PFSK-1 (cell line): ENCODE data around the gene COX7B2.

Experiments
- FOXP2 ChIP-seq: optimal IDR thresholded peaks from 2 replicates; pipeline ENCODE3; 2011; ENCODE audit warnings: borderline replicate concordance, control low read depth, inconsistent platforms; ENCODE audit not compliant: insufficient read depth; ENCODE audit errors: extremely low read length, extremely low read depth
- POLR2AphosphoS5 ChIP-seq: IDR thresholded peaks from 2 replicates; pipeline ENCODE4 v1.6.1; 2012; ENCODE audit warnings: low read depth, mild to moderate bottlenecking, control low read depth, low read length, moderate library complexity
- REST ChIP-seq, 2 experiments: IDR thresholded peaks; 2 replicates each; pipeline versions ENCODE4 v1.6.1 to v1.8.0; 2011 to 2012; ENCODE audit warnings: low read depth in 2 of 2, low read length in 2 of 2, control low read depth in 1 of 2, inconsistent platforms in 1 of 2, mild to moderate bottlenecking in 1 of 2, moderate library complexity in 1 of 2; ENCODE audit not compliant: insufficient read depth in 1 of 2
- SIN3A ChIP-seq: IDR thresholded peaks from 2 replicates; pipeline ENCODE4 v1.6.1; 2012; ENCODE audit warnings: mild to moderate bottlenecking, low read length, moderate library complexity, borderline replicate concordance; ENCODE audit not compliant: insufficient read depth
- TAF1 ChIP-seq: IDR thresholded peaks from 2 replicates; pipeline ENCODE4 v1.6.1; 2012; ENCODE audit warnings: low read length, control low read depth, borderline replicate concordance; ENCODE audit not compliant: insufficient read depth

The COX7B2 gene

DNA sequence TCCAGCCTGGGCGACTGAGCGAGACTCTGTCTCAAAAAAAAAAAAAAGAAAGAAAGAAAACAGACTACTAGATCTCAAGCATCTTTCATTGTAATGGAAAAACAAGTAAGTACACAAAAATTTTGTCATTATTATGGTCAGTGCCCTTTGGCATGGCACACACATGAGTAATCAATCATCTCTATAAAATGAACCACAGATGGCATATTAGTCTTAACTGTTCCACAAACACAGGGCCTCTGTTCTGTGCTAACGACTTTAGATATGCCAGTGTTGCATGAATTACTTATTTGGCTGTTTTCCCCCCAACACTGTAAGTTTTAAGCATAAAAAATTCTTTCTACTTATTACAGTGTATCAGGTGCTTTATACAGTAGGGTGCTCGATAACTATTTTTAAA is 90.4 kb downstream of the COX7B2 start:
- no peak for TF ChIP-seq REST (IDR thresholded peaks at IDR 0.05; ENCODE audit: insufficient read depth in 1 of 2, low read depth in 2 of 2, low read length in 2 of 2)
- no peak for TF ChIP-seq POLR2AphosphoS5
- no peak for TF ChIP-seq SIN3A
- no peak for TF ChIP-seq FOXP2
- TF ChIP-seq TAF1 = no peak

DNA sequence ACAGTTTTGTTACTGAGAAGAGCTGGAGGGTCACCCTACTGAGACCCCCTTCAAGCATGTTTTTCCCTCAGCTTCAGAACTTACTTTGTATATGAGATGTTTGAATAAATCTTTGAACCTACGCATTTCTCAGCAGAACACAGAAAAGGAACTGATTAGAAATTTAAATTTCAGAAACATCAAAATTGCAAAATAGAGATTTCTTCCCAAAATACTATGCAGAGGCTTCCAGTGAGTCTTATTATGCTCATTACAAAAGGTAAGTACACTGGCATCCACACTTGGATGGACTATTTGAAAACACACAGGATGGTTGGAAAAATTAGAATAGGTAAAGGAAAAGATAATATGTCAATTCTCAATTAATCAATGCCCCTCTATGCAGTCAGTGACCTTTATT is 91.2 kb downstream of the COX7B2 start:
- no peak for TF ChIP-seq POLR2AphosphoS5
- TF ChIP-seq FOXP2 = no peak
- no peak for TF ChIP-seq REST (IDR thresholded peaks at IDR 0.05; ENCODE audit: insufficient read depth in 1 of 2, low read depth in 2 of 2, low read length in 2 of 2)
- TF ChIP-seq SIN3A = no peak
- no peak for TF ChIP-seq TAF1

DNA sequence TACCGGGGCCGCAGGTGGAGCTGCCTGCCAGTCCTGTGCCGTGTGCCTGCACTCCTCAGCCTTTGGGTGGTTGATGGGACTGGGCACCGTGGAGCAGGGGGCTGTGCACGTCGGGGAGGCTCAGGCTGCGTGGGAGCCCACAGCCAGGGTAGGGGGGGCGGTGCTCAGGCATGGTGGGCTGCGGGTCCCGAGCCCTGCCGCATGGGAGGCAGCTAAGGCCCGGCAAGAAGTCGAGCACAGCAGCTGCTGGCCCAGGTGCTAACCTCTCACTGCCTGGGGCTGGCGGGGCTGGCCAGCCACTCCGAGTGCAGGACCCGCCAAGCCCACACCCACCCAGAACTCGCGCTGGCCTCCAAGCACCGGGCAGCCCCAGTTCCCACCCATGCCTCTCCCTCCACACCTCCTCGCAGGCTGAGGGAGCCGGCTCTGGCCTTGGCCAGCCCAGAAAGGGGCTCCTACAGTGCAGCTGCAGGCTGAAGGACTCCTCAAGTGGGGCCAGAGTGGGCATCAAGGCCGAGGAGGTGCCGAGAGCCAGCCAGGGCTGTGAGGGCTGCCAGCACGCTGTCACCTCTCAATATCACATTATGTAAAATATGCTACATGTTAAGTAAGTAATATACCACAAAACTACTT is 104.1 kb downstream of the COX7B2 start:
- TF ChIP-seq POLR2AphosphoS5 (no peak), FOXP2 (no peak), REST (IDR thresholded peaks at IDR 0.05; ENCODE audit: insufficient read depth in 1 of 2, low read depth in 2 of 2, low read length in 2 of 2) (no peak), TAF1 (no peak), SIN3A (no peak)

DNA sequence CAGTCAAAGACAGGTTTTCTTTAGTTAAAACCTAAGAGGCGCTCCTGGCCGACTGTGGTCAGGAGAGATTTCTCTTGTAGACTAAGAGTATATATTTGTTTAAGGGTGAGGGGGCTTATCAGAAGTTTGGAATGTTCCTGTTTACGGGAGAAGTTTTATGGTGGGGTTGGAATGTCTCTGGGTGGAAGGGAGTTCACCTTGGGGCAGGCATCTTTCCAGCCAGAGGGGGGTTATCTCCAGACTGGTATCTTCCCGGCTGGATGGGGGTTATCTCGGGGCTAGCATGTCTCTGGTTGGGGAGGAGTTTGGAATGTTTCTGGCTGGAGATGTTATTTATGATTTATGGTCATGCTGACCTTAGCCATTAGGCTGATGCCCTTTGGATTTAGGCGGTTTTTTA is 116.0 kb downstream of the COX7B2 start:
- TF ChIP-seq FOXP2 = no peak
- no peak for TF ChIP-seq SIN3A
- TF ChIP-seq TAF1 = no peak
- TF ChIP-seq POLR2AphosphoS5 = no peak
- no peak for TF ChIP-seq REST (IDR thresholded peaks at IDR 0.05; ENCODE audit: insufficient read depth in 1 of 2, low read depth in 2 of 2, low read length in 2 of 2)

- TF ChIP-seq POLR2AphosphoS5 (no peak), TAF1 (no peak), FOXP2 (no peak), REST (IDR thresholded peaks at IDR 0.05; ENCODE audit: insufficient read depth in 1 of 2, low read depth in 2 of 2, low read length in 2 of 2) (no peak), SIN3A (no peak)
Observed at GRCh38 chr4:46781434-46782092, 127.5 kb downstream of the COX7B2 start.
